Central memory CD8-positive, alpha-beta T cell (primary cell): ENCODE measurements around the gene IFNL3.

Source experiments
- ATAC-seq: fragments of 150-1000 bp; cut with Tn5 transposase; replicated peaks from 2 replicates; pipeline ENCODE4 v1.10.0; 2022; ENCODE audit warnings: mild to moderate bottlenecking, moderate FRiP score, moderate number of reproducible peaks; ENCODE audit not compliant: poor library complexity, severe bottlenecking; ENCODE audit errors: extremely low read depth
- DNase-seq, 2 donors: peaks; one replicate each; pipeline ENCODE4 v3.0.0; 2021; ENCODE audit warnings: low spot score in 2 of 2
- H3K27ac Mint-ChIP-seq: one replicate; pipeline ENCODE4 v1.8.0; 2022; ENCODE audit warnings: low read depth, mild to moderate bottlenecking, moderate library complexity, mixed read lengths
- H3K27me3 Mint-ChIP-seq: one replicate; pipeline ENCODE4 v1.8.0; 2022; ENCODE audit warnings: mixed read lengths
- H3K36me3 Mint-ChIP-seq: one replicate; pipeline ENCODE4 v1.8.0; 2022; ENCODE audit warnings: mild to moderate bottlenecking, moderate library complexity, mixed read lengths; ENCODE audit not compliant: insufficient read depth
- H3K4me1 Mint-ChIP-seq: one replicate; pipeline ENCODE4 v1.8.0; 2022; ENCODE audit warnings: mixed read lengths
- H3K4me3 Mint-ChIP-seq: one replicate; pipeline ENCODE4 v1.8.0; 2022; ENCODE audit warnings: mild to moderate bottlenecking, moderate library complexity, mixed read lengths
- H3K9me3 Mint-ChIP-seq: one replicate; pipeline ENCODE4 v1.8.0; 2022; ENCODE audit warnings: mixed read lengths

IFNL3 gene

GRCh38 chr19:39203372-39204341 is 41.1 kb downstream of the IFNL3 start, which contains the start of gene SYCN:
SYCN (minus strand) TSS chr19:39204263; CDS start chr19:39204254, 9 bp downstream.
- H3K36me3 Mint-ChIP-seq, result no peaks in the 10 kb centered on the region

GRCh38 chr19:39202998-39203355 is 41.8 kb downstream of the IFNL3 start:
- Mint-ChIP-seq H3K4me1 (no peaks in the 10 kb centered on the region), H3K4me3 (no peak overlapping the region), H3K27ac (no peak overlapping the region), H3K27me3 (peaks cover 71% of the 10 kb centered on the region), H3K36me3 (no peaks in the 10 kb centered on the region), H3K9me3 (no peaks in the 10 kb centered on the region)
- no peak for ATAC-seq
- no peak for DNase-seq

More at GRCh38 chr19:39203372-39204341, 41.1 kb downstream of the IFNL3 start, which contains the start of gene SYCN:
- Mint-ChIP-seq H3K4me3 (no peak within 1 kb of the TSS), H3K9me3 (no peaks in the 10 kb centered on the region), H3K4me1 (no peaks in the 10 kb centered on the region), H3K27me3 (peaks cover 64% of the 10 kb centered on the region), H3K27ac (no peak within 1 kb of the TSS)
- no peak for ATAC-seq
- DNase-seq, result no peak

GRCh38 chr19:39200803-39201115 is 44.0 kb downstream of the IFNL3 start:
- Mint-ChIP-seq H3K36me3 (peaks cover 4% of the 10 kb centered on the region), H3K27me3 (peaks cover 91% of the 10 kb centered on the region), H3K27ac (no peak overlapping the region), H3K9me3 (no peaks in the 10 kb centered on the region), H3K4me3 (no peak overlapping the region), H3K4me1 (peaks cover 13% of the 10 kb centered on the region)
- no peak for DNase-seq
- ATAC-seq, result no peak

GRCh38 chr19:39200066-39200802 is 44.6 kb downstream of the IFNL3 start:
- Mint-ChIP-seq H3K27ac (no peak overlapping the region), H3K36me3 (peaks cover 5% of the 10 kb centered on the region), H3K4me1 (peaks cover 19% of the 10 kb centered on the region), H3K27me3 (peaks cover 96% of the 10 kb centered on the region), H3K9me3 (no peaks in the 10 kb centered on the region), H3K4me3 (no peak overlapping the region)
- no peak for ATAC-seq
- DNase-seq, result no peak

- H3K4me3 Mint-ChIP-seq, result no peak overlapping the region
- H3K4me1 Mint-ChIP-seq, result peaks cover 23% of the 10 kb centered on the region
- H3K36me3 Mint-ChIP-seq, result peaks cover 5% of the 10 kb centered on the region
- no peaks in the 10 kb centered on the region for H3K9me3 Mint-ChIP-seq
- no peak for DNase-seq
- peaks cover 97% of the 10 kb centered on the region for H3K27me3 Mint-ChIP-seq
- ATAC-seq, result no peak
- H3K27ac Mint-ChIP-seq, result no peak overlapping the region
Observed at GRCh38 chr19:39199025-39199424, 45.8 kb downstream of the IFNL3 start.

- peaks cover 93% of the 10 kb centered on the region for H3K27me3 Mint-ChIP-seq
- peaks cover 5% of the 10 kb centered on the region for H3K36me3 Mint-ChIP-seq
- peaks cover 23% of the 10 kb centered on the region for H3K4me1 Mint-ChIP-seq
- peak overlapping the region; percentile 59 for H3K4me3 Mint-ChIP-seq
- no peak overlapping the region for H3K27ac Mint-ChIP-seq
- H3K9me3 Mint-ChIP-seq, result no peaks in the 10 kb centered on the region
- DNase-seq (no peak), ATAC-seq (no peak)
Observed at GRCh38 chr19:39197808-39198207, 47.0 kb downstream of the IFNL3 start.

GRCh38 chr19:39196860-39197562 is 47.8 kb downstream of the IFNL3 start, which contains the start of gene NCCRP1:
NCCRP1 (plus strand) TSS chr19:39196964; CDS start chr19:39196983, 19 bp downstream.
- no peaks in the 10 kb centered on the region for H3K9me3 Mint-ChIP-seq
- H3K36me3 Mint-ChIP-seq, result peaks cover 5% of the 10 kb centered on the region
- ATAC-seq (peak; percentile 30), DNase-seq (no peak)
- H3K27me3 Mint-ChIP-seq, result peaks cover 85% of the 10 kb centered on the region
- peaks cover 23% of the 10 kb centered on the region for H3K4me1 Mint-ChIP-seq
- peak within 1 kb of the TSS; percentile 78 for H3K27ac Mint-ChIP-seq
- H3K4me3 Mint-ChIP-seq, result peak within 1 kb of the TSS; percentile 59

GRCh38 chr19:39196320-39196719 is 48.5 kb downstream of the IFNL3 start:
- Mint-ChIP-seq H3K36me3 (peaks cover 5% of the 10 kb centered on the region), H3K4me3 (no peak overlapping the region), H3K4me1 (peaks cover 23% of the 10 kb centered on the region), H3K27me3 (peaks cover 78% of the 10 kb centered on the region), H3K9me3 (no peaks in the 10 kb centered on the region), H3K27ac (peak overlapping the region; percentile 78)
- DNase-seq (no peak), ATAC-seq (no peak)

- peak; percentile 67 for ATAC-seq
- peak overlapping the region; percentile 78 for H3K27ac Mint-ChIP-seq
Observed at GRCh38 chr19:39195755-39196154, 49.1 kb downstream of the IFNL3 start.

GRCh38 chr19:39194832-39195542 is 49.8 kb downstream of the IFNL3 start:
- Mint-ChIP-seq H3K27ac (peak overlapping the region; percentile 78), H3K4me3 (no peak overlapping the region), H3K27me3 (peaks cover 74% of the 10 kb centered on the region)

More at GRCh38 chr19:39195755-39196154, 49.1 kb downstream of the IFNL3 start:
- Mint-ChIP-seq H3K4me3 (no peak overlapping the region), H3K36me3 (peaks cover 5% of the 10 kb centered on the region), H3K9me3 (no peaks in the 10 kb centered on the region), H3K4me1 (peaks cover 23% of the 10 kb centered on the region), H3K27me3 (peaks cover 74% of the 10 kb centered on the region)
- no peak for DNase-seq

GRCh38 chr19:39193803-39194202 is 51.0 kb downstream of the IFNL3 start:
- DNase-seq (no peak), ATAC-seq (no peak)
- no peak overlapping the region for H3K27ac Mint-ChIP-seq
- H3K27me3 Mint-ChIP-seq, result peaks cover 69% of the 10 kb centered on the region
- H3K4me3 Mint-ChIP-seq, result no peak overlapping the region
- peaks cover 23% of the 10 kb centered on the region for H3K4me1 Mint-ChIP-seq
- no peaks in the 10 kb centered on the region for H3K9me3 Mint-ChIP-seq
- H3K36me3 Mint-ChIP-seq, result peaks cover 5% of the 10 kb centered on the region

More at GRCh38 chr19:39194832-39195542, 49.8 kb downstream of the IFNL3 start:
- ATAC-seq (no peak), DNase-seq (no peak)
- Mint-ChIP-seq H3K4me1 (peaks cover 23% of the 10 kb centered on the region), H3K36me3 (peaks cover 5% of the 10 kb centered on the region), H3K9me3 (no peaks in the 10 kb centered on the region)
